Measurements from ENCODE around the gene TAX1BP1.

The TAX1BP1 gene

GRCh38 chr7:27739909-27740448 is at the start of gene TAX1BP1:
Gene TAX1BP1, plus strand, starts transcription at chr7:27740162. Its CDS starts 8,363 bp downstream, at chr7:27748525.
- TF ChIP-seq CTCF (IDR thresholded peaks at IDR 0.05; ENCODE audit: borderline replicate concordance, insufficient read depth, low read depth, low read length): no peak
- H3K4me3 ChIP-seq (ENCODE audit: low read depth, low read length): peak within 1 kb of the TSS; percentile 84

GRCh38 chr7:27690649-27691048 is 49.3 kb upstream of the TAX1BP1 start:
- TF ChIP-seq CTCF (IDR thresholded peaks at IDR 0.05; ENCODE audit: borderline replicate concordance, insufficient read depth, low read depth, low read length): no peak
- H3K4me3 ChIP-seq (ENCODE audit: low read depth, low read length): no peak overlapping the region

GRCh38 chr7:27693794-27694193 is 46.2 kb upstream of the TAX1BP1 start:
- no peak overlapping the region for H3K4me3 ChIP-seq (ENCODE audit: low read depth, low read length)
- TF ChIP-seq CTCF (IDR thresholded peaks at IDR 0.05; ENCODE audit: borderline replicate concordance, insufficient read depth, low read depth, low read length): no peak

- no peak overlapping the region for H3K4me3 ChIP-seq (ENCODE audit: low read depth, low read length)
- TF ChIP-seq CTCF (IDR thresholded peaks at IDR 0.05; ENCODE audit: borderline replicate concordance, insufficient read depth, low read depth, low read length): no peak
Measured at GRCh38 chr7:27695096-27695495, 44.9 kb upstream of the TAX1BP1 start.

GRCh38 chr7:27697861-27698430 is 42.0 kb upstream of the TAX1BP1 start:
- no peak for TF ChIP-seq CTCF (IDR thresholded peaks at IDR 0.05; ENCODE audit: borderline replicate concordance, insufficient read depth, low read depth, low read length)
- H3K4me3 ChIP-seq (ENCODE audit: low read depth, low read length): no peak overlapping the region

GRCh38 chr7:27699751-27700150 is 40.2 kb upstream of the TAX1BP1 start:
- H3K4me3 ChIP-seq (ENCODE audit: low read depth, low read length): no peak overlapping the region
- no peak for TF ChIP-seq CTCF (IDR thresholded peaks at IDR 0.05; ENCODE audit: borderline replicate concordance, insufficient read depth, low read depth, low read length)

GRCh38 chr7:27700501-27700900 is 39.5 kb upstream of the TAX1BP1 start:
- no peak for TF ChIP-seq CTCF (IDR thresholded peaks at IDR 0.05; ENCODE audit: borderline replicate concordance, insufficient read depth, low read depth, low read length)
- no peak overlapping the region for H3K4me3 ChIP-seq (ENCODE audit: low read depth, low read length)
